HEK293T (cell line): ENCODE data around the gene PITX3.

ENCODE experiments used
- CTCF ChIA-PET: fragments of 350-600 bp; formaldehyde crosslinking; extraction: SDS; loops from one replicate; lab custom pipeline; 2021; ENCODE audit warnings: antibody characterized with exemption, inconsistent platforms; lab: Yijun Ruan, JAX
- POLR2A ChIA-PET: fragments of 350-600 bp; formaldehyde crosslinking; extraction: SDS; loops from one replicate; lab custom pipeline; 2020; ENCODE audit warnings: antibody characterized with exemption, inconsistent platforms; lab: Yijun Ruan, JAX
- DNase-seq: peaks from one replicate; pipeline ENCODE4 v3.0.0; 2012; ENCODE audit warnings: mixed read lengths; ENCODE audit errors: extremely low spot score
- ARNT ChIP-seq: fragments of 450-650 bp; IDR thresholded peaks from 2 replicates; pipeline ENCODE4 v1.6.1; 2017; ENCODE audit warnings: mild to moderate bottlenecking
- BHLHE40 ChIP-seq: fragments of 450-650 bp; IDR thresholded peaks from 2 replicates; pipeline ENCODE4 v1.6.1; 2016; ENCODE audit warnings: mild to moderate bottlenecking, moderate library complexity, borderline replicate concordance
- CTBP1 ChIP-seq: fragments of 450-650 bp; IDR thresholded peaks from 2 replicates; pipeline ENCODE4 v1.6.1; 2016; ENCODE audit warnings: borderline replicate concordance
- ELF4 ChIP-seq: fragments of 450-650 bp; IDR thresholded peaks from 2 replicates; pipeline ENCODE4 v1.6.1; 2017; ENCODE audit warnings: antibody characterized with exemption
- FOXA1 ChIP-seq: fragments of 450-650 bp; IDR thresholded peaks from 2 replicates; pipeline ENCODE4 v1.6.1; 2016; ENCODE audit warnings: mild to moderate bottlenecking
- FOXK2 ChIP-seq: fragments of 450-650 bp; IDR thresholded peaks from 2 replicates; pipeline ENCODE4 v1.6.1; 2016; ENCODE audit warnings: mild to moderate bottlenecking
- FOXM1 ChIP-seq: fragments of 450-650 bp; IDR thresholded peaks from 2 replicates; pipeline ENCODE4 v1.6.1; 2017; ENCODE audit warnings: mild to moderate bottlenecking, borderline replicate concordance
- HDGF ChIP-seq: fragments of 450-650 bp; IDR thresholded peaks from 2 replicates; pipeline ENCODE4 v1.6.1; 2017; ENCODE audit warnings: antibody characterized with exemption, borderline replicate concordance
- L3MBTL2 ChIP-seq: fragments of 450-650 bp; conservative IDR thresholded peaks from 2 replicates; pipeline ENCODE4 v1.6.1; 2016; ENCODE audit warnings: mild to moderate bottlenecking
- LEF1 ChIP-seq: fragments of 450-650 bp; IDR thresholded peaks from 2 replicates; pipeline ENCODE4 v1.6.1; 2017; ENCODE audit warnings: mild to moderate bottlenecking, borderline replicate concordance
- NFRKB ChIP-seq: fragments of 450-650 bp; IDR thresholded peaks from 2 replicates; pipeline ENCODE4 v1.6.1; 2016; ENCODE audit warnings: mild to moderate bottlenecking, moderate library complexity
- SP1 ChIP-seq: fragments of 450-650 bp; IDR thresholded peaks from 2 replicates; pipeline ENCODE4 v1.6.1; 2017
- SUZ12 ChIP-seq: fragments of 450-650 bp; IDR thresholded peaks from 2 replicates; pipeline ENCODE4 v1.6.1; 2016; ENCODE audit warnings: mild to moderate bottlenecking
- TARDBP ChIP-seq: fragments of 450-650 bp; IDR thresholded peaks from 2 replicates; pipeline ENCODE4 v1.6.1; 2016
- ZNF384 ChIP-seq: fragments of 450-650 bp; IDR thresholded peaks from 2 replicates; pipeline ENCODE4 v1.6.1; 2016
- TF ChIP-seq, protein P1 (sequence below): fragments of 450-650 bp; IDR thresholded peaks from 2 replicates; pipeline ENCODE4 v1.6.1; 2016

PITX3 gene

GRCh38 chr10:102243309-102243708 is 2.0 kb upstream of the PITX3 start:
- TF ChIP-seq BHLHE40: no peak
- TF ChIP-seq TARDBP: no peak
- no peak for TF ChIP-seq FOXM1
- no peak for TF ChIP-seq NFRKB
- no peak for TF ChIP-seq SP1
- no peak for TF ChIP-seq L3MBTL2
- TF ChIP-seq ELF4: no peak
- no peak for TF ChIP-seq FOXK2
- TF ChIP-seq LEF1: no peak
- TF ChIP-seq FOXA1: no peak
- no peak for TF ChIP-seq HDGF
- no peak for TF ChIP-seq SUZ12
- no peak for TF ChIP-seq ZNF384
- TF ChIP-seq ARNT: no peak
- no peak for TF ChIP-seq CTBP1
- TF ChIP-seq, protein P1, sequence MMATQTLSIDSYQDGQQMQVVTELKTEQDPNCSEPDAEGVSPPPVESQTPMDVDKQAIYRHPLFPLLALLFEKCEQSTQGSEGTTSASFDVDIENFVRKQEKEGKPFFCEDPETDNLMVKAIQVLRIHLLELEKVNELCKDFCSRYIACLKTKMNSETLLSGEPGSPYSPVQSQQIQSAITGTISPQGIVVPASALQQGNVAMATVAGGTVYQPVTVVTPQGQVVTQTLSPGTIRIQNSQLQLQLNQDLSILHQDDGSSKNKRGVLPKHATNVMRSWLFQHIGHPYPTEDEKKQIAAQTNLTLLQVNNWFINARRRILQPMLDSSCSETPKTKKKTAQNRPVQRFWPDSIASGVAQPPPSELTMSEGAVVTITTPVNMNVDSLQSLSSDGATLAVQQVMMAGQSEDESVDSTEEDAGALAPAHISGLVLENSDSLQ: no peak
- no peak for DNase-seq
- POLR2A ChIA-PET: no interaction called here
- CTCF ChIA-PET: interaction anchor here (3.6 kb wide), 1 partner anchor 13 kb away, joined by 20 read pairs; no protein-coding TSS in a partner anchor

DNA sequence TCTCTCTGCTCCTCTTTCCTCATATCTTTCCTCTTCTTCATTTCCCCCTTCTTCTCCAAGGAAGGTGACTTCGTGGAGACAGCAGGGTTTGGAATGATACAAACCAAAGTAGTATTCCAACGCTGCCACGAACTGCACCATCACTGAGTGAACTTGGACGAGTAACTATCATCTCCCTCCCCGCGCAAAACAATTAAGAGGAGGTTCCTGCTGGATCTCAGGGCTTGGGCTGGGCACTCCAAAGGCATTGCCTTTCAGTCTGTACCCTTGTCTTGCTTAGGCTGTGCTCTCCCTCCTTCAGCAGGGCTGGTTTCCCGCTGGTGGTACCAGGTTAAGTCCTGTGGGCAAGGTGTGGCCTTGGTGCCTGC is 790 bp upstream of the PITX3 start:
- no peak for DNase-seq
- CTCF ChIA-PET: no interaction called here
- TF ChIP-seq ZNF384 (no peak), SP1 (no peak), FOXM1 (no peak), HDGF (no peak), CTBP1 (no peak), FOXK2 (no peak), ELF4 (no peak), LEF1 (no peak), ARNT (no peak), SUZ12 (no peak), NFRKB (no peak), BHLHE40 (no peak), L3MBTL2 (no peak)
- TF ChIP-seq, protein P1: no peak
- POLR2A ChIA-PET: no interaction called here

DNA sequence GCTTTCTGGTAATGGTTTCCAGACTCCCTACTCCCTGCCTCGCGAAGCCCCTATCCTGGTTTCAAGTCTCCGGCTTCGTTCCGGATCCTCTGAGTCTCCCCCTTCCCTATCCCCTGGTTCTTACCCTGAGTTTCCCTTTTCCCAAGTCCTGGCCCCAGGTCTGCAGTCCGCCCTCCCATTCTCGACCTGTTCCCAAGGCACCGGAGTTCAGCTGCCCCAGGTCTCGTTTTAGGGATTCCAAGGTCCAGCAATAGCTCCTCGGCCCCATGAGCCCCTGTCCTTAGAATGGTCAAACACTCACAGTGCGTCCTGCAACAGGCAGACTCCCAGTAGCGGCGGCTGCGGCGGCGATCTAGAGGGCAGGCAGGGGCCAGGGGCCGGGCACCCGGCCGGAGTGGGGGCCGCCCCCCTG is 274 bp downstream of the PITX3 start:
- CTCF ChIA-PET: interaction anchor here (0.5 to 1.3 kb wide), 3 partner anchors 10 to 120 kb away, joined by 3 to 11 read pairs (median 4); no protein-coding TSS in a partner anchor

DNA sequence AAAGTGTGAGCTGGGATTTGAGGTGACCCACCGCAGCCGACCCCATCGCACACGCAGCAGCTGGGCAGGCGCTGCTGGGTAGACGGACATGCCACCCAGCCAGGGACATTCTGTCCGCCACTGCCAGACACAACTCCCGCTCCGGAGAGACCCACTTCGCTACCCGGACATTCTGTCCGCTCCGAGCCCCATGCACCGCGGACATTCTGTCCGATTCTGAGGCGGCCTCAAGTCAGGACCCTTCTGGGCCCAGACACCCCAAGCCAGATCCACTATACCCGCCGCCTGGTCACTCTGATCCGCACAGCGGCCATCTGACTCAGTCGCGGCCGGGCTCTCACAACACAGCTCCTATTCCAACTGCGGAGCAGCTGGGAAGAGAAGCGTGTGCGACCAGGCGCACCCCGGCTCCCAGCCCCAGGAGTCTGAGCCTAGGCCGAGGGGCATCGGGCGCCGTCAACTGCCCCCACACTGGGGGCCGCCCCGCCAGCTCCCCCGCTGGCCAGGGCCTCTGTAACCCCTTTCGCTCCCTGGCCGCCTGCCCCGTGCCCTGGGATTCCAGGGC is 763 bp downstream of the PITX3 start:
- no peak for TF ChIP-seq BHLHE40
- TF ChIP-seq ZNF384: no peak
- no peak for TF ChIP-seq CTBP1
- TF ChIP-seq SUZ12: no peak
- no peak for TF ChIP-seq FOXK2
- TF ChIP-seq L3MBTL2: no peak
- TF ChIP-seq, protein P1: no peak
- no peak for TF ChIP-seq TARDBP
- TF ChIP-seq LEF1: no peak
- TF ChIP-seq SP1: no peak
- TF ChIP-seq FOXM1: no peak
- TF ChIP-seq NFRKB: no peak
- no peak for TF ChIP-seq FOXA1
- TF ChIP-seq ELF4: no peak
- TF ChIP-seq ARNT: no peak
- no peak for TF ChIP-seq HDGF
- CTCF ChIA-PET: interaction anchor here (0.8 to 1.9 kb wide), 3 partner anchors 10 to 120 kb away, joined by 3 to 11 read pairs (median 9); no protein-coding TSS in a partner anchor
- no peak for DNase-seq
- POLR2A ChIA-PET: interaction anchor here (1.0 kb wide), 1 partner anchor 9 kb away, joined by 5 read pairs; no protein-coding TSS in a partner anchor

More for the DNA sequence above, 274 bp downstream of the PITX3 start:
- POLR2A ChIA-PET: no interaction called here
- no peak for DNase-seq
- TF ChIP-seq ZNF384: no peak
- TF ChIP-seq SP1: no peak
- TF ChIP-seq L3MBTL2: no peak

GRCh38 chr10:102237711-102238252 is 3.5 kb downstream of the PITX3 start:
- CTCF ChIA-PET: interaction anchor here (0.6 to 1.1 kb wide), 2 partner anchors 109 to 112 kb away, joined by 4 to 5 read pairs; no protein-coding TSS in a partner anchor
- DNase-seq: no peak
- POLR2A ChIA-PET: no interaction called here
- TF ChIP-seq TARDBP (no peak), CTBP1 (no peak), LEF1 (no peak), L3MBTL2 (no peak), SP1 (no peak)
- TF ChIP-seq, protein P1: no peak
